OCI-LY7 (cell line): Measurements from ENCODE around the gene PCAT6.

ENCODE experiments used
- EZH2phosphoT487 ChIP-seq: fragments of 200-600 bp; sonication (generic); IDR thresholded peaks from 2 replicates; pipeline ENCODE4 v1.6.1; 2018; ENCODE audit warnings: low read depth, borderline replicate concordance, mild to moderate bottlenecking, mixed run types, antibody characterized with exemption, low read length, moderate library complexity, mixed read lengths
- TF ChIP-seq, protein P1 (sequence below): fragments of 200-600 bp; sonication (generic); conservative IDR thresholded peaks from 2 replicates; pipeline ENCODE4 v1.5.1; 2014; ENCODE audit warnings: mild to moderate bottlenecking, antibody characterized with exemption, low read length, moderate library complexity, mixed read lengths

DNA sequence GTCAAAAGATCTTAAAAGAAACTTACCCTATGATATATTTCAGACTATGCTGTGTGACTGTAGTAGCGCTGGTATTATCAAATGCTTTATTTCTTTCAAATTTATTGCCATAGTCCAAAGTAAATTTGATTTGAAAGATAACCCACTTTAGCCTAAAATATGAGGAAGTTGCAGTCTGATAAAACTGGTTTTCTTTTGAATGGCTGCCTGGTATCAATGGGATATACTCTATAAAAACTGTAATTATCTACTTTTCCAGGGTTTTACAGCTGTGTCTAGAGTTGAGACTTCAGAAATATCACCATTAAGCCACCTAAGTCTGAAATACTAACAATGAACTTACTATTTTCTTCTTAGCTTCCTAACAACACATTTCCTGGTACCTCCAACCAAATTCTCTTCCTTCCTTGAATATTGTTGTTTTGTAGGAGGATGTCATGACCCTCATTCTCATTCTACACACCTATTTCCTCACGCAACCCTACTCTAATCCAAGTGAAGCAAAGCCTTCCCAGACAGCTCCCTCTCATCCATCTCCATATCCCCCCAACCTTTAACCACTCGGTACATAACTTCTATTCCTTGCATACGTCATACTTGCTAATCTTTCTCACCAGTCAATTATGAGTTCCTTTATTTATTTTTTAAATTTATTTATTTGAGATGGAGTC lies 19.5 kb upstream of the PCAT6 start:
- TF ChIP-seq, protein P1, sequence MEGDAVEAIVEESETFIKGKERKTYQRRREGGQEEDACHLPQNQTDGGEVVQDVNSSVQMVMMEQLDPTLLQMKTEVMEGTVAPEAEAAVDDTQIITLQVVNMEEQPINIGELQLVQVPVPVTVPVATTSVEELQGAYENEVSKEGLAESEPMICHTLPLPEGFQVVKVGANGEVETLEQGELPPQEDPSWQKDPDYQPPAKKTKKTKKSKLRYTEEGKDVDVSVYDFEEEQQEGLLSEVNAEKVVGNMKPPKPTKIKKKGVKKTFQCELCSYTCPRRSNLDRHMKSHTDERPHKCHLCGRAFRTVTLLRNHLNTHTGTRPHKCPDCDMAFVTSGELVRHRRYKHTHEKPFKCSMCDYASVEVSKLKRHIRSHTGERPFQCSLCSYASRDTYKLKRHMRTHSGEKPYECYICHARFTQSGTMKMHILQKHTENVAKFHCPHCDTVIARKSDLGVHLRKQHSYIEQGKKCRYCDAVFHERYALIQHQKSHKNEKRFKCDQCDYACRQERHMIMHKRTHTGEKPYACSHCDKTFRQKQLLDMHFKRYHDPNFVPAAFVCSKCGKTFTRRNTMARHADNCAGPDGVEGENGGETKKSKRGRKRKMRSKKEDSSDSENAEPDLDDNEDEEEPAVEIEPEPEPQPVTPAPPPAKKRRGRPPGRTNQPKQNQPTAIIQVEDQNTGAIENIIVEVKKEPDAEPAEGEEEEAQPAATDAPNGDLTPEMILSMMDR: no peak
- TF ChIP-seq EZH2phosphoT487: no peak
